Epithelial cell of proximal tubule (primary cell): ENCODE measurements around the gene GABARAP. TPM values are rescaled to one million over a fixed set of nuclear protein-coding genes. Genes with fewer than 3 reads are reported as not detected.

ENCODE experiments used
- DNase-seq: peaks from one replicate; pipeline ENCODE4 v3.0.0-alpha.2; 2011; ENCODE audit warnings: low read depth
- H3K4me3 ChIP-seq: 2 replicates; pipeline ENCODE4 v1.5.1; 2011; ENCODE audit warnings: low read depth, mild to moderate bottlenecking, low read length
- total RNA-seq: library from RNA; depleted of rRNA; stranded (reverse); fragments of >200 nt; gene quantifications from 2 replicates; pipeline ENCODE4 v1.2.3, GENCODE V29; 2015
- TF ChIP-seq, protein P1 (sequence below): conservative IDR thresholded peaks from 2 replicates; pipeline ENCODE4 v1.5.1; 2012; ENCODE audit warnings: low read depth, mild to moderate bottlenecking, low read length

The GABARAP gene
- total RNA-seq, 1 donor from 2014 or later, result 570 TPM

- H3K4me3 ChIP-seq, result no peak overlapping the region
- TF ChIP-seq, protein P1, sequence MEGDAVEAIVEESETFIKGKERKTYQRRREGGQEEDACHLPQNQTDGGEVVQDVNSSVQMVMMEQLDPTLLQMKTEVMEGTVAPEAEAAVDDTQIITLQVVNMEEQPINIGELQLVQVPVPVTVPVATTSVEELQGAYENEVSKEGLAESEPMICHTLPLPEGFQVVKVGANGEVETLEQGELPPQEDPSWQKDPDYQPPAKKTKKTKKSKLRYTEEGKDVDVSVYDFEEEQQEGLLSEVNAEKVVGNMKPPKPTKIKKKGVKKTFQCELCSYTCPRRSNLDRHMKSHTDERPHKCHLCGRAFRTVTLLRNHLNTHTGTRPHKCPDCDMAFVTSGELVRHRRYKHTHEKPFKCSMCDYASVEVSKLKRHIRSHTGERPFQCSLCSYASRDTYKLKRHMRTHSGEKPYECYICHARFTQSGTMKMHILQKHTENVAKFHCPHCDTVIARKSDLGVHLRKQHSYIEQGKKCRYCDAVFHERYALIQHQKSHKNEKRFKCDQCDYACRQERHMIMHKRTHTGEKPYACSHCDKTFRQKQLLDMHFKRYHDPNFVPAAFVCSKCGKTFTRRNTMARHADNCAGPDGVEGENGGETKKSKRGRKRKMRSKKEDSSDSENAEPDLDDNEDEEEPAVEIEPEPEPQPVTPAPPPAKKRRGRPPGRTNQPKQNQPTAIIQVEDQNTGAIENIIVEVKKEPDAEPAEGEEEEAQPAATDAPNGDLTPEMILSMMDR, result no peak
- DNase-seq, result no peak
Measured at GRCh38 chr17:7266784-7267183, 24.5 kb upstream of the GABARAP start.

GRCh38 chr17:7263801-7264078, 21.5 kb upstream of the GABARAP start:
- TF ChIP-seq, protein P1, result no peak
- DNase-seq, result no peak
- no peak overlapping the region for H3K4me3 ChIP-seq

DNA sequence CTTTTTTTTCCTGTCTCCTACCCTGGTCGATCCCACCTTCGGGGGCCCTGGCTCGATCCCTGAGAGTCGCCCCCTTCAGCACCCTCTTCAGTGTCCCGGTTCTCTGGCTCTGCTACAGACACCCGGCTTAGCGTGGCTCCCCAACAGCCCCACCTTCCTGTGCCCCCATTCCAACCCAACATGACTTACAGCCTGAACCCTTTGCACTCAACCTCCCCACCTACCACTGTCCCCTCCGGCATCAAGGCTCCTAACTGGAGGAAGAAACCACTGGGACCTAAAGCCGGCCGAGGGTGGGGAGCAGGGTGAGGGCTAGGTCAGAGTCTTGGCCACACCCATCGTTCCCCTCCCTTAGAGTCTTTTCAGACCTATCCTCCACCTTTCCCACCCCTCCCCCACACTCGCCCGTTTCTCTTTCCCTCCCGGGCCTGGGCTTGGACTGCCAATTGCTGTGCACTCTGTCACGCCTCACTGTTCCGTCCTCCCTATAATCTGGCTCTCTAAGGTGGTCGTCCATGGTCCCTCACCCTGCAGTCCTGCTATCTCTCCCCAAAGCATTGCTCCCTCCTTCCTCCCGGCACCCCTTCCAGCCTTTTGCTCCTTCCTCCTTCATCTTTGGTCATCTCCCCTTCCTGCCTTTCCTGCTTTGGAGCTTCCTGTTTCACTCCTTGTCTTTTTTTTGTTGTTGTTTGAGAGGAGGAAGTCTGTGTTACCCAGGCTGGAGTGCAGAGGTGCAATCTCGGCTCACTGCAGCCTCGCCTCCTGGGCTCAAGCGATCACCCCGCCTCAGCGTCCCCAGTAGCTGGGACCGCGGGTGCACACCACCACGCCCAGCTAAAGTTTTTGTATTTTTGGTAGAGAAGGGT, 20.9 kb upstream of the GABARAP start:
- peak overlapping the region; percentile 58 for H3K4me3 ChIP-seq
- no peak for DNase-seq
- TF ChIP-seq, protein P1, result no peak

- no peak for DNase-seq
- peak within 1 kb of the TSS; percentile 58 for H3K4me3 ChIP-seq
- TF ChIP-seq, protein P1, result no peak
Measured at GRCh38 chr17:7262192-7262934, 20.1 kb upstream of the GABARAP start, which contains the start of gene CLDN7. TSS of gene CLDN7 (minus strand) at chr17:7262478. CDS start at chr17:7262043, 435 bp downstream.

DNA sequence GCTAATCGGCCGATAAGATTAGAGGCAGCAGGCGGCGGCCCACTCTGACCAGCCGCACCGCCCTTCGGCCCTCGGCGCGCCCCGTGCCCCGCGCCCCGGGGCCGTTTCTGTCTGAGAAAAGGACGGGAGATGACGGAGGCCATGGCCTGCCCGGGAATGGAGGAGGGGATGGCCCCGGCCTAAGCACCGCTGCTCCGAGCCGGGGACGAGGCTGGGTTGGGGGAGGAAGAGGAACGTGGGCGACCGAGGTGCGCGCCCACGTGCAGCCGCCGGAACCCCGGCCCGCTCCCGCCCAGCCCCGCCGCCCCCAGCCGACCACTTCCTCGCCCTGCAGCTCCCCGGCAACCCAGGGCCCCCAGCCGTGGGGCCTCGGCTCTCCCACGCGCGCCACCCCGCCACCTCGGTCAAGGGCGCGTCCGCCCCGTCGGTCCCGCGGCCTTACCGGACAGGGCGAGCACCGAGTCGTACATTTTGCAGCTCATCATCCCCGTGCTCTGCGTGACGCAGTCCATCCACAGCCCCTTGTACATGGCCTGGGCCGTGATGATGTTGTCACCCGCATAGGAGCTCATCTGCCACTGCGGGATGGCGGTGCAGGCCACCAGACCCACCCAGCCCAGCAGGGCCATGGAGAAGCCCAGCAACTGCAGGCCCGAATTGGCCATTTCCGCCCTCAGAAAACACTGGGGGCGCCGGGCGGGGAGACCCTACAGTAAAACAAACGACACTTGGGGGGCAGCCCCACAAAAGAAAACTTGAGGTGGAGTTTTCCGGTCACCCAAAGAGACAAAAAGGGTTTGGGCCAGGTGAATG, 19.3 kb upstream of the GABARAP start:
- no peak for DNase-seq
- TF ChIP-seq, protein P1, result no peak
- H3K4me3 ChIP-seq, result peak overlapping the region; percentile 58

- H3K4me3 ChIP-seq, result peak overlapping the region; percentile 58
- TF ChIP-seq, protein P1, result no peak
- DNase-seq, result no peak
Measured at GRCh38 chr17:7260651-7261378, 18.6 kb upstream of the GABARAP start.
